GM12878 (cell line): ENCODE measurements around the gene WDFY1.

Source experiments
- SMC3 ChIP-seq: IDR thresholded peaks from 2 replicates; pipeline ENCODE4 v1.6.1; 2011; ENCODE audit warnings: low read length, improper control_type of control experiment, borderline replicate concordance
- TCF7 ChIP-seq: IDR thresholded peaks from 2 replicates; pipeline ENCODE4 v1.6.1; 2014; ENCODE audit warnings: antibody characterized with exemption, borderline replicate concordance
- USF1 ChIP-seq: IDR thresholded peaks from 2 replicates; pipeline ENCODE4 v1.6.1; 2011; ENCODE audit warnings: borderline replicate concordance, low read depth, mild to moderate bottlenecking, moderate library complexity, mixed read lengths, low read length; ENCODE audit not compliant: insufficient read depth; ENCODE audit errors: extremely low read length

GRCh38 chr2:223877721-223878410 lies 67.3 kb downstream of the WDFY1 start:
- TF ChIP-seq USF1: no peak
- TF ChIP-seq SMC3: no peak
- no peak for TF ChIP-seq TCF7
